ENCODE data around the gene DHRS2. TPM values are rescaled to one million over a fixed set of nuclear protein-coding genes. Genes with fewer than 3 reads are reported as not detected.

Gene DHRS2
- total and polyA plus RNA-seq, 2 of the 13 experiments (the other 11 are each of a cell fraction or from before 2014, with no cell fraction given) = 1,621 to 3,021 TPM

DNA sequence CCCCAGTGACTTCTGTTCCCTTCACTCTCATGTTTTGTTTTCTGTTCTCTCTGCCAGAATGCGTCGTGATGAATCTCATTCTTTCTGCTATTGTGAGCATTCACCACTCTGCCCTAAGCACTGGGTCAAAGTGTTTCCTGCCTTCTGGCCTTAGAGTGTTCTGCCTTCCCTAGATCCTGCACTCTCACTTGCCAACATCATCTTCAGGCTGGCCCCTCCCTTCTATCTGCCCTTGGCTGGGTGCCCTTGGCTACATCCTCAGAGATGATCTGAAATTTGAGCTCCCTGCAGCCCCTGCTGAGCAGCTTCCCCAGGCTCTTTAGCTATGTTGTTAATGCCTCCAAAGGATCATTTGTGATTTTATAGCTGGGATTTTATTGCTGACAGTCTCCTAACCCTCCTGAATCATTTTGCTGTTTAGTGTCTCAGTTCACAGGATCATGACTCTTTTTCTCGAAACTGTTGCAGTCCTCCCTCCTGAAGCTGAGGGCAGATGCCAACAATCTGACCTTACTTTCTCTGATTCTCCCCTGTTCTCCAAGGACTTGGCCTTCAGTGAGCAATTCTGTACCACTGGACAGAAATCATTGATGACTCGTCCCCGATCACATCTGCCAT, 4.5 kb downstream of the DHRS2 start (continued):
- TF ChIP-seq, protein P1, sequence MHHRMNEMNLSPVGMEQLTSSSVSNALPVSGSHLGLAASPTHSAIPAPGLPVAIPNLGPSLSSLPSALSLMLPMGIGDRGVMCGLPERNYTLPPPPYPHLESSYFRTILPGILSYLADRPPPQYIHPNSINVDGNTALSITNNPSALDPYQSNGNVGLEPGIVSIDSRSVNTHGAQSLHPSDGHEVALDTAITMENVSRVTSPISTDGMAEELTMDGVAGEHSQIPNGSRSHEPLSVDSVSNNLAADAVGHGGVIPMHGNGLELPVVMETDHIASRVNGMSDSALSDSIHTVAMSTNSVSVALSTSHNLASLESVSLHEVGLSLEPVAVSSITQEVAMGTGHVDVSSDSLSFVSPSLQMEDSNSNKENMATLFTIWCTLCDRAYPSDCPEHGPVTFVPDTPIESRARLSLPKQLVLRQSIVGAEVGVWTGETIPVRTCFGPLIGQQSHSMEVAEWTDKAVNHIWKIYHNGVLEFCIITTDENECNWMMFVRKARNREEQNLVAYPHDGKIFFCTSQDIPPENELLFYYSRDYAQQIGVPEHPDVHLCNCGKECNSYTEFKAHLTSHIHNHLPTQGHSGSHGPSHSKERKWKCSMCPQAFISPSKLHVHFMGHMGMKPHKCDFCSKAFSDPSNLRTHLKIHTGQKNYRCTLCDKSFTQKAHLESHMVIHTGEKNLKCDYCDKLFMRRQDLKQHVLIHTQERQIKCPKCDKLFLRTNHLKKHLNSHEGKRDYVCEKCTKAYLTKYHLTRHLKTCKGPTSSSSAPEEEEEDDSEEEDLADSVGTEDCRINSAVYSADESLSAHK (CRISPR knock-in tag; IDR thresholded peaks at IDR 0.05; ENCODE audit: borderline replicate concordance) = no peak
- TF ChIP-seq PHF5A (CRISPR knock-in tag; IDR thresholded peaks at IDR 0.05; ENCODE audit: low read depth, unreplicated experiment) (peak; percentile 18), TMF1 (CRISPR knock-in tag; IDR thresholded peaks at IDR 0.05; ENCODE audit: low read depth) (no peak), ZNF678 (CRISPR knock-in tag; IDR thresholded peaks at IDR 0.05) (no peak), JDP2 (CRISPR knock-in tag; IDR thresholded peaks at IDR 0.05; ENCODE audit: borderline replicate concordance) (no peak), SIN3B (IDR thresholded peaks at IDR 0.05; ENCODE audit: low read length) (no peak), CREB1 (IDR thresholded peaks at IDR 0.05) (no peak), CREB1 (CRISPR knock-in tag; IDR thresholded peaks at IDR 0.05) (no peak)
- TF ChIP-seq, protein P2, sequence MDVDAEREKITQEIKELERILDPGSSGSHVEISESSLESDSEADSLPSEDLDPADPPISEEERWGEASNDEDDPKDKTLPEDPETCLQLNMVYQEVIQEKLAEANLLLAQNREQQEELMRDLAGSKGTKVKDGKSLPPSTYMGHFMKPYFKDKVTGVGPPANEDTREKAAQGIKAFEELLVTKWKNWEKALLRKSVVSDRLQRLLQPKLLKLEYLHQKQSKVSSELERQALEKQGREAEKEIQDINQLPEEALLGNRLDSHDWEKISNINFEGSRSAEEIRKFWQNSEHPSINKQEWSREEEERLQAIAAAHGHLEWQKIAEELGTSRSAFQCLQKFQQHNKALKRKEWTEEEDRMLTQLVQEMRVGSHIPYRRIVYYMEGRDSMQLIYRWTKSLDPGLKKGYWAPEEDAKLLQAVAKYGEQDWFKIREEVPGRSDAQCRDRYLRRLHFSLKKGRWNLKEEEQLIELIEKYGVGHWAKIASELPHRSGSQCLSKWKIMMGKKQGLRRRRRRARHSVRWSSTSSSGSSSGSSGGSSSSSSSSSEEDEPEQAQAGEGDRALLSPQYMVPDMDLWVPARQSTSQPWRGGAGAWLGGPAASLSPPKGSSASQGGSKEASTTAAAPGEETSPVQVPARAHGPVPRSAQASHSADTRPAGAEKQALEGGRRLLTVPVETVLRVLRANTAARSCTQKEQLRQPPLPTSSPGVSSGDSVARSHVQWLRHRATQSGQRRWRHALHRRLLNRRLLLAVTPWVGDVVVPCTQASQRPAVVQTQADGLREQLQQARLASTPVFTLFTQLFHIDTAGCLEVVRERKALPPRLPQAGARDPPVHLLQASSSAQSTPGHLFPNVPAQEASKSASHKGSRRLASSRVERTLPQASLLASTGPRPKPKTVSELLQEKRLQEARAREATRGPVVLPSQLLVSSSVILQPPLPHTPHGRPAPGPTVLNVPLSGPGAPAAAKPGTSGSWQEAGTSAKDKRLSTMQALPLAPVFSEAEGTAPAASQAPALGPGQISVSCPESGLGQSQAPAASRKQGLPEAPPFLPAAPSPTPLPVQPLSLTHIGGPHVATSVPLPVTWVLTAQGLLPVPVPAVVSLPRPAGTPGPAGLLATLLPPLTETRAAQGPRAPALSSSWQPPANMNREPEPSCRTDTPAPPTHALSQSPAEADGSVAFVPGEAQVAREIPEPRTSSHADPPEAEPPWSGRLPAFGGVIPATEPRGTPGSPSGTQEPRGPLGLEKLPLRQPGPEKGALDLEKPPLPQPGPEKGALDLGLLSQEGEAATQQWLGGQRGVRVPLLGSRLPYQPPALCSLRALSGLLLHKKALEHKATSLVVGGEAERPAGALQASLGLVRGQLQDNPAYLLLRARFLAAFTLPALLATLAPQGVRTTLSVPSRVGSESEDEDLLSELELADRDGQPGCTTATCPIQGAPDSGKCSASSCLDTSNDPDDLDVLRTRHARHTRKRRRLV (CRISPR knock-in tag; IDR thresholded peaks at IDR 0.05) = no peak
- TF ChIP-seq, protein P3, sequence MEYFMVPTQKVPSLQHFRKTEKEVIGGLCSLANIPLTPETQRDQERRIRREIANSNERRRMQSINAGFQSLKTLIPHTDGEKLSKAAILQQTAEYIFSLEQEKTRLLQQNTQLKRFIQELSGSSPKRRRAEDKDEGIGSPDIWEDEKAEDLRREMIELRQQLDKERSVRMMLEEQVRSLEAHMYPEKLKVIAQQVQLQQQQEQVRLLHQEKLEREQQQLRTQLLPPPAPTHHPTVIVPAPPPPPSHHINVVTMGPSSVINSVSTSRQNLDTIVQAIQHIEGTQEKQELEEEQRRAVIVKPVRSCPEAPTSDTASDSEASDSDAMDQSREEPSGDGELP (IDR thresholded peaks at IDR 0.05; ENCODE audit: borderline replicate concordance, low read depth) = no peak
- TF ChIP-seq, protein P4, sequence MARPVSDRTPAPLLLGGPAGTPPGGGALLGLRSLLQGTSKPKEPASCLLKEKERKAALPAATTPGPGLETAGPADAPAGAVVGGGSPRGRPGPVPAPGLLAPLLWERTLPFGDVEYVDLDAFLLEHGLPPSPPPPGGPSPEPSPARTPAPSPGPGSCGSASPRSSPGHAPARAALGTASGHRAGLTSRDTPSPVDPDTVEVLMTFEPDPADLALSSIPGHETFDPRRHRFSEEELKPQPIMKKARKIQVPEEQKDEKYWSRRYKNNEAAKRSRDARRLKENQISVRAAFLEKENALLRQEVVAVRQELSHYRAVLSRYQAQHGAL (CRISPR knock-in tag; IDR thresholded peaks at IDR 0.05; ENCODE audit: not compliant biosample characterization) = no peak
- TF ChIP-seq, protein P5, sequence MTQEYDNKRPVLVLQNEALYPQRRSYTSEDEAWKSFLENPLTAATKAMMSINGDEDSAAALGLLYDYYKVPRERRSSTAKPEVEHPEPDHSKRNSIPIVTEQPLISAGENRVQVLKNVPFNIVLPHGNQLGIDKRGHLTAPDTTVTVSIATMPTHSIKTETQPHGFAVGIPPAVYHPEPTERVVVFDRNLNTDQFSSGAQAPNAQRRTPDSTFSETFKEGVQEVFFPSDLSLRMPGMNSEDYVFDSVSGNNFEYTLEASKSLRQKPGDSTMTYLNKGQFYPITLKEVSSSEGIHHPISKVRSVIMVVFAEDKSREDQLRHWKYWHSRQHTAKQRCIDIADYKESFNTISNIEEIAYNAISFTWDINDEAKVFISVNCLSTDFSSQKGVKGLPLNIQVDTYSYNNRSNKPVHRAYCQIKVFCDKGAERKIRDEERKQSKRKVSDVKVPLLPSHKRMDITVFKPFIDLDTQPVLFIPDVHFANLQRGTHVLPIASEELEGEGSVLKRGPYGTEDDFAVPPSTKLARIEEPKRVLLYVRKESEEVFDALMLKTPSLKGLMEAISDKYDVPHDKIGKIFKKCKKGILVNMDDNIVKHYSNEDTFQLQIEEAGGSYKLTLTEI (CRISPR knock-in tag; conservative IDR thresholded peaks at IDR 0.05) = no peak
- TF ChIP-seq, protein P6, sequence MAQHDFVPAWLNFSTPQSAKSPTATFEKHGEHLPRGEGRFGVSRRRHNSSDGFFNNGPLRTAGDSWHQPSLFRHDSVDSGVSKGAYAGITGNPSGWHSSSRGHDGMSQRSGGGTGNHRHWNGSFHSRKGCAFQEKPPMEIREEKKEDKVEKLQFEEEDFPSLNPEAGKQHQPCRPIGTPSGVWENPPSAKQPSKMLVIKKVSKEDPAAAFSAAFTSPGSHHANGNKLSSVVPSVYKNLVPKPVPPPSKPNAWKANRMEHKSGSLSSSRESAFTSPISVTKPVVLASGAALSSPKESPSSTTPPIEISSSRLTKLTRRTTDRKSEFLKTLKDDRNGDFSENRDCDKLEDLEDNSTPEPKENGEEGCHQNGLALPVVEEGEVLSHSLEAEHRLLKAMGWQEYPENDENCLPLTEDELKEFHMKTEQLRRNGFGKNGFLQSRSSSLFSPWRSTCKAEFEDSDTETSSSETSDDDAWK (CRISPR knock-in tag; IDR thresholded peaks at IDR 0.05) = no peak
- TF ChIP-seq, protein P7, sequence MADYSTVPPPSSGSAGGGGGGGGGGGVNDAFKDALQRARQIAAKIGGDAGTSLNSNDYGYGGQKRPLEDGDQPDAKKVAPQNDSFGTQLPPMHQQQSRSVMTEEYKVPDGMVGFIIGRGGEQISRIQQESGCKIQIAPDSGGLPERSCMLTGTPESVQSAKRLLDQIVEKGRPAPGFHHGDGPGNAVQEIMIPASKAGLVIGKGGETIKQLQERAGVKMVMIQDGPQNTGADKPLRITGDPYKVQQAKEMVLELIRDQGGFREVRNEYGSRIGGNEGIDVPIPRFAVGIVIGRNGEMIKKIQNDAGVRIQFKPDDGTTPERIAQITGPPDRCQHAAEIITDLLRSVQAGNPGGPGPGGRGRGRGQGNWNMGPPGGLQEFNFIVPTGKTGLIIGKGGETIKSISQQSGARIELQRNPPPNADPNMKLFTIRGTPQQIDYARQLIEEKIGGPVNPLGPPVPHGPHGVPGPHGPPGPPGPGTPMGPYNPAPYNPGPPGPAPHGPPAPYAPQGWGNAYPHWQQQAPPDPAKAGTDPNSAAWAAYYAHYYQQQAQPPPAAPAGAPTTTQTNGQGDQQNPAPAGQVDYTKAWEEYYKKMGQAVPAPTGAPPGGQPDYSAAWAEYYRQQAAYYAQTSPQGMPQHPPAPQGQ (CRISPR knock-in tag; IDR thresholded peaks at IDR 0.05; ENCODE audit: borderline replicate concordance) = no peak

Data from HepG2 (cell line).